B cell (primary cell): Measurements from ENCODE around the gene PPP1R13B. TPM values are rescaled to one million over a fixed set of nuclear protein-coding genes. Genes with fewer than 3 reads are reported as not detected.

ENCODE experiments used
- ATAC-seq: fragments of 200-7000 bp; cut with Tn5 transposase; one replicate; pipeline ENCODE4 v1.10.0; 2021; ENCODE audit warnings: low read depth, mild to moderate bottlenecking, moderate number of reproducible peaks, moderate library complexity
- CTCF ChIA-PET: fragments of 350-600 bp; sonication (Branson Sonifier 250); formaldehyde crosslinking; loops from one replicate; lab custom pipeline; 2021; ENCODE audit warnings: antibody characterized with exemption, inconsistent platforms; lab: Charles Lee
- POLR2A ChIA-PET: fragments of 350-600 bp; sonication (Branson Sonifier 250); formaldehyde crosslinking; loops from one replicate; lab custom pipeline; 2021; ENCODE audit warnings: antibody characterized with exemption; lab: Charles Lee
- DNase-seq: peaks from one replicate; pipeline ENCODE4 v3.0.0; 2013
- H2AFZ ChIP-seq: 2 replicates; pipeline ENCODE4 v1.6.1; 2012; ENCODE audit warnings: mild to moderate bottlenecking, low read depth, low read length; ENCODE audit not compliant: insufficient read depth, poor library complexity, severe bottlenecking
- H3K27ac ChIP-seq, 2 donors: 1 replicate in 1 of 2; 2 replicates in 1 of 2; pipeline ENCODE4 v1.5.1; 2012 to 2013; ENCODE audit warnings: low read length in 2 of 2, mild to moderate bottlenecking in 2 of 2, moderate library complexity in 1 of 2
- H3K27me3 ChIP-seq, 4 experiments: fragments of 200-600 bp in 1 of 4; sonication (generic) in 1 of 4; replicated peaks in 1 of 4; 1 replicate in 2 of 4; 2 replicates in 2 of 4; pipeline versions ENCODE4 v1.6.1 to v1.7.0; 2013 to 2016; ENCODE audit warnings: low read length in 3 of 4, mild to moderate bottlenecking in 2 of 4, mixed read lengths in 1 of 4, moderate library complexity in 1 of 4; ENCODE audit not compliant: insufficient read depth in 4 of 4, control insufficient read depth in 3 of 4; ENCODE audit errors: control extremely low read depth in 1 of 4
- H3K36me3 ChIP-seq, 2 experiments: replicated peaks in 1 of 2; 1 replicate in 1 of 2; 2 replicates in 1 of 2; pipeline versions ENCODE4 v1.6.1 to v1.7.1; 2013; ENCODE audit warnings: low read length in 1 of 2; ENCODE audit not compliant: insufficient read depth in 2 of 2, control insufficient read depth in 1 of 2; ENCODE audit errors: control extremely low read depth in 1 of 2, extremely low read depth in 1 of 2
- H3K4me1 ChIP-seq, 2 donors: fragments of 200-600 bp in 1 of 2; sonication (generic) in 1 of 2; 1 replicate in 1 of 2; 2 replicates in 1 of 2; pipeline versions ENCODE4 v1.5.1 to v1.6.1; 2013 to 2017; ENCODE audit warnings: low read length in 2 of 2; ENCODE audit not compliant: control insufficient read depth in 2 of 2, insufficient read depth in 2 of 2
- H3K4me2 ChIP-seq: replicated peaks from 2 replicates; pipeline ENCODE3; 2012; ENCODE audit warnings: mild to moderate bottlenecking, low read depth, low read length; ENCODE audit not compliant: poor library complexity, severe bottlenecking
- H3K4me3 ChIP-seq, 5 experiments: fragments of 200-600 bp in 1 of 5; sonication (generic) in 1 of 5; 1 replicate in 3 of 5; 2 replicates in 2 of 5; pipeline versions ENCODE4 v1.5.1 to v1.7.0; 2011 to 2016; ENCODE audit warnings: low read length in 4 of 5, mild to moderate bottlenecking in 4 of 5, low read depth in 2 of 5, control low read depth in 1 of 5, moderate library complexity in 1 of 5; ENCODE audit not compliant: insufficient read depth in 1 of 5; ENCODE audit errors: control extremely low read depth in 1 of 5, extremely low read depth in 1 of 5
- H3K79me2 ChIP-seq: fragments of 200-600 bp; sonication (generic); one replicate; pipeline ENCODE4 v1.6.0; 2016; ENCODE audit warnings: low read length; ENCODE audit not compliant: control insufficient read depth, insufficient read depth
- H3K9ac ChIP-seq: fragments of 200-600 bp; sonication (generic); 2 replicates; pipeline ENCODE4 v1.6.1; 2017; ENCODE audit warnings: mild to moderate bottlenecking, low read length, moderate library complexity
- H3K9me3 ChIP-seq, 3 donors: one replicate each; pipeline versions ENCODE4 v1.6.1 to v1.7.1; 2013; ENCODE audit warnings: low read length in 2 of 3; ENCODE audit not compliant: control insufficient read depth in 2 of 3, insufficient read depth in 1 of 3; ENCODE audit errors: control extremely low read depth in 1 of 3
- H4K20me1 ChIP-seq: 2 replicates; pipeline ENCODE4 v1.6.0; 2012; ENCODE audit warnings: mild to moderate bottlenecking, low read length; ENCODE audit not compliant: insufficient read depth, control insufficient read depth, poor library complexity, severe bottlenecking
- H3K27ac Mint-ChIP-seq: one replicate; pipeline ENCODE4 v1.8.0; 2021; ENCODE audit warnings: mixed read lengths
- H3K27me3 Mint-ChIP-seq: one replicate; pipeline ENCODE4 v1.8.0; 2021; ENCODE audit warnings: mixed read lengths
- H3K4me1 Mint-ChIP-seq: one replicate; pipeline ENCODE4 v1.8.0; 2021; ENCODE audit warnings: mixed read lengths
- H3K4me3 Mint-ChIP-seq: one replicate; pipeline ENCODE4 v1.8.0; 2021; ENCODE audit warnings: mixed read lengths
- H3K9me3 Mint-ChIP-seq: one replicate; pipeline ENCODE4 v1.8.0; 2022; ENCODE audit warnings: mixed read lengths; ENCODE audit not compliant: insufficient read depth
- CTCF ChIP-seq: fragments of 200-600 bp; IDR thresholded peaks from one replicate; pipeline ENCODE4 v1.8.0; 2022; ENCODE audit warnings: antibody characterized with exemption, mild to moderate bottlenecking
- EZH2 ChIP-seq: IDR thresholded peaks from 2 replicates; pipeline ENCODE4 v1.6.1; 2012; ENCODE audit warnings: borderline replicate concordance, low read depth, mild to moderate bottlenecking, moderate library complexity, low read length; ENCODE audit not compliant: insufficient read depth, poor library complexity, severe bottlenecking
- WGBS: methylation state at CpG from one replicate; pipeline ENCODE4 v1.1.5; 2013; ENCODE audit warnings: missing lambda C conversion rate; ENCODE audit not compliant: insufficient coverage; 5-methylcytosine and 5-hydroxymethylcytosine counted together
- intact Hi-C: fragments of 100-400 bp; cut with micrococcal nuclease; formaldehyde crosslinking; loops from one replicate; pipeline ENCODE4 v1.10.0; 2022
- polyA plus RNA-seq: library from polyadenylated mRNA; depleted of rRNA; stranded (reverse); fragments of >200 nt; gene quantifications from 2 replicates; pipeline ENCODE4 v1.2.3, GENCODE V29; 2012
- total RNA-seq, 2 donors: library from RNA; stranded (reverse); fragments of 120-200 nt in 1 of 2; gene quantifications; 1 replicate in 1 of 2; 2 replicates in 1 of 2; pipeline versions ENCODE4 v1.2.3 to v1.2.4, GENCODE V29; 2013 to 2022

Gene PPP1R13B
- total and polyA plus RNA-seq, 2 donors (not counting 1 experiment from before 2014, with no cell fraction given), result 10.1 to 27.7 TPM

GRCh38 chr14:103702497-103703432, 144.6 kb downstream of the PPP1R13B start:
- Mint-ChIP-seq H3K27ac (peak overlapping the region; percentile 46), H3K4me3 (no peak overlapping the region), H3K27me3 (no peaks in the 10 kb centered on the region), H3K4me1 (peaks cover 46% of the 10 kb centered on the region), H3K9me3 (no peaks in the 10 kb centered on the region)
- H3K4me2 ChIP-seq, result no peak overlapping the region
- peaks cover 0 to 45% of the 10 kb centered on the region in 2 experiments for H3K36me3 ChIP-seq
- 90% methylated on average over 26 of the region's 29 CpGs for WGBS
- TF ChIP-seq CTCF, result no peak
- no peak for TF ChIP-seq EZH2
- CTCF ChIA-PET, result interaction anchor here (1.3 kb wide), 1 partner anchor 23 kb away, joined by 5 read pairs; no protein-coding TSS in a partner anchor
- peaks cover 11% of the 10 kb centered on the region for H3K79me2 ChIP-seq
- no peak for ATAC-seq
- no peaks in the 10 kb centered on the region for H3K9me3 ChIP-seq
- intact Hi-C loops, result no loop called here
- no peak overlapping the region for H2AFZ ChIP-seq
- no peak for DNase-seq
- POLR2A ChIA-PET, result interaction anchor here (0.9 kb wide), 1 partner anchor 13 kb away, joined by 3 read pairs; the partner anchor contains the start of gene ZFYVE21
- peaks cover 42% of the 10 kb centered on the region for H4K20me1 ChIP-seq
- H3K9ac ChIP-seq, result no peak overlapping the region
- H3K27me3 ChIP-seq, result no peaks in the 10 kb centered on the region
- H3K4me3 ChIP-seq, result no peak overlapping the region
- H3K27ac ChIP-seq, result peak overlapping the region in 1 of 2 donors; percentile 59
- peaks cover 39 to 49% of the 10 kb centered on the region in 2 donors for H3K4me1 ChIP-seq
